Kidney (tissue), 14 donors: ENCODE data around the gene SIVA1. TPM values are rescaled to one million over a fixed set of nuclear protein-coding genes. Genes with fewer than 3 reads are reported as not detected.
A peak's percentile ranks its signal among the peaks of the same experiment; 100 is the strongest.

Experiments
- DNase-seq, 5 donors: peaks; one replicate each; pipeline ENCODE4 v3.0.0-alpha.2; 2013 to 2020
- FAIRE-seq: peaks from 2 replicates; lab custom pipeline; 2012; peaks lifted over from hg19 to GRCh38; lab: Jason Lieb, UNC
- H3K27ac ChIP-seq, 2 donors: one replicate each; pipeline ENCODE4 v1.7.0; 2013; ENCODE audit warnings: low read depth in 2 of 2, low read length in 2 of 2, inconsistent platforms in 1 of 2
- H3K27me3 ChIP-seq: one replicate; pipeline ENCODE4 v1.7.1; 2013; ENCODE audit warnings: low read length, inconsistent platforms; ENCODE audit not compliant: control insufficient read depth, insufficient read depth
- H3K36me3 ChIP-seq, 3 donors: one replicate each; pipeline versions ENCODE4 v1.7.0 to v1.7.1; 2013; ENCODE audit warnings: low read length in 3 of 3, control low read depth in 1 of 3, inconsistent platforms in 1 of 3; ENCODE audit not compliant: insufficient read depth in 3 of 3, control insufficient read depth in 2 of 3
- H3K4me1 ChIP-seq, 3 donors: one replicate each; pipeline versions ENCODE4 v1.7.0 to v1.7.1; 2013; ENCODE audit warnings: low read length in 3 of 3, inconsistent platforms in 1 of 3, low read depth in 1 of 3; ENCODE audit not compliant: control insufficient read depth in 2 of 3, insufficient read depth in 2 of 3
- H3K4me3 ChIP-seq, 3 donors: one replicate each; pipeline versions ENCODE4 v1.7.0 to v1.8.1; 2013; ENCODE audit warnings: low read length in 3 of 3, control low read depth in 1 of 3, inconsistent platforms in 1 of 3
- H3K9ac ChIP-seq, 3 donors: one replicate each; pipeline versions ENCODE4 v1.7.0 to v1.7.1; 2013; ENCODE audit warnings: low read length in 3 of 3, control low read depth in 1 of 3, inconsistent platforms in 1 of 3
- H3K9me3 ChIP-seq, 3 donors: one replicate each; pipeline versions ENCODE4 v1.7.0 to v1.7.1; 2013; ENCODE audit warnings: low read length in 3 of 3, control low read depth in 1 of 3, inconsistent platforms in 1 of 3; ENCODE audit not compliant: control insufficient read depth in 2 of 3, insufficient read depth in 1 of 3
- intact Hi-C: fragments of 100-400 bp; cut with DNase I; formaldehyde crosslinking; loops from one replicate; pipeline ENCODE4 v1.11.1; 2022
- polyA plus RNA-seq: library from polyadenylated mRNA; stranded (reverse); fragments of 350-450 nt; fragmentation: Illumina TruSeq; extraction: RNeasy Lipid Tissue Mini Kit (QIAGEN cat#74804); gene quantifications from one replicate; pipeline ENCODE4 v1.2.3, GENCODE V29; 2014; ENCODE audit warnings: low read depth, low replicate concordance; ENCODE audit not compliant: insufficient read depth
- total RNA-seq: library from RNA; stranded (reverse); fragmentation: NEBNext Ultra II Directional; extraction: Animal tissue kit (Norgen Biotek cat#: 25700); gene quantifications from one replicate; pipeline ENCODE4 v1.2.1, GENCODE V29; 2021
- TF ChIP-seq, protein P1 (sequence below): IDR thresholded peaks from 3 replicates; pipeline ENCODE4 v1.5.1; 2012; ENCODE audit warnings: mild to moderate bottlenecking, moderate library complexity, borderline replicate concordance; ENCODE audit not compliant: insufficient read depth; ENCODE audit errors: extremely low read depth
- donor health status: control.
- donor health status: control.
- donor health status: control.
- donor health status: control.
- donor health status: control.
- donor health status: DM: yes; HTN: yes; CAD: no.
- donor health status: Normal renal cell carcinoma (clear cell type).

The SIVA1 gene
- total and polyA plus RNA-seq, 2 donors from 2014 or later = 65.7 to 124 TPM

DNA sequence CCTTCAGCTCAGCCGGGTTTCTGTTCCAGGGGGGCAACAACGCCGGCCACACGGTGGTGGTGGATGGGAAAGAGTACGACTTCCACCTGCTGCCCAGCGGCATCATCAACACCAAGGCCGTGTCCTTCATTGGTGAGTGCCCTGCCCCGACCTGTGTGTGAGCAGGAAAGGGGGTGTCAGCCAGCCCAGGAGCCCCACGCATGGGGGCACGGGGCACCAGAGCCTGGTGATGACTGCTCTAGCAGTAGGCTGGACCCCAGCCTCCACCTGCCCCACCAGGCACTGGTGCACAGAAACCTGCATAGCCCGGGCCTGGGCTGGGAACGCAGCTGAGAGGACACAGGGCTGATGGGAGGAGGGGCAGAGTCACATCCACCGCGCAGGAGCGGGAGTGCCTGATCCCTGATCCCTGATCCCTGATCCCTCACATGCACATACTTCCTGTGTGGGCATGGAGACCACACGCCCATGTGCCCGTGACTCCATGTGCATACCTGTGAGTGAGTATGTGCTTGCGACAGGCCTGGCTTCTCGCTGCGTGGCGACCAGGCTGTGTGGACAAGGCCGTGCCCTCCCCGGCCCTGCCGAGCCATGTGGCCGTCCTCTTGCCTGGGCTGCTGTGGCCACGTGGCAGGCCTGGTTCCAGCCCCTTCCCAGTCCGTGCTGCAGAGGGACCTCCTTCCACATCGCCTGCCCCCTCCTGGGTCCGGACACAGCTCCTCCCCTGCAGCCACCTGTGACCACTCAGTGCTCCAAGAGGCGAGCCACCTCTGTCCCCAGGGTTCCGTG lies 17.8 kb upstream of the SIVA1 start:
- peak in 3 of 5 donors; percentile 31 to 52 (median 32) for DNase-seq
- no peak overlapping the region for H3K9ac ChIP-seq
- H3K4me3 ChIP-seq = no peak overlapping the region
- no peaks in the 10 kb centered on the region for H3K9me3 ChIP-seq
- TF ChIP-seq, protein P1, sequence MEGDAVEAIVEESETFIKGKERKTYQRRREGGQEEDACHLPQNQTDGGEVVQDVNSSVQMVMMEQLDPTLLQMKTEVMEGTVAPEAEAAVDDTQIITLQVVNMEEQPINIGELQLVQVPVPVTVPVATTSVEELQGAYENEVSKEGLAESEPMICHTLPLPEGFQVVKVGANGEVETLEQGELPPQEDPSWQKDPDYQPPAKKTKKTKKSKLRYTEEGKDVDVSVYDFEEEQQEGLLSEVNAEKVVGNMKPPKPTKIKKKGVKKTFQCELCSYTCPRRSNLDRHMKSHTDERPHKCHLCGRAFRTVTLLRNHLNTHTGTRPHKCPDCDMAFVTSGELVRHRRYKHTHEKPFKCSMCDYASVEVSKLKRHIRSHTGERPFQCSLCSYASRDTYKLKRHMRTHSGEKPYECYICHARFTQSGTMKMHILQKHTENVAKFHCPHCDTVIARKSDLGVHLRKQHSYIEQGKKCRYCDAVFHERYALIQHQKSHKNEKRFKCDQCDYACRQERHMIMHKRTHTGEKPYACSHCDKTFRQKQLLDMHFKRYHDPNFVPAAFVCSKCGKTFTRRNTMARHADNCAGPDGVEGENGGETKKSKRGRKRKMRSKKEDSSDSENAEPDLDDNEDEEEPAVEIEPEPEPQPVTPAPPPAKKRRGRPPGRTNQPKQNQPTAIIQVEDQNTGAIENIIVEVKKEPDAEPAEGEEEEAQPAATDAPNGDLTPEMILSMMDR = no peak
- no peak for FAIRE-seq
- H3K27ac ChIP-seq = peak overlapping the region; percentile 85 to 87
- H3K36me3 ChIP-seq = peaks cover 0 to 3% (median 3%) of the 10 kb centered on the region in 3 donors
- intact Hi-C loops = no loop called here
- no peaks in the 10 kb centered on the region for H3K27me3 ChIP-seq
- H3K4me1 ChIP-seq = peaks cover 0 to 36% (median 13%) of the 10 kb centered on the region in 3 donors

DNA sequence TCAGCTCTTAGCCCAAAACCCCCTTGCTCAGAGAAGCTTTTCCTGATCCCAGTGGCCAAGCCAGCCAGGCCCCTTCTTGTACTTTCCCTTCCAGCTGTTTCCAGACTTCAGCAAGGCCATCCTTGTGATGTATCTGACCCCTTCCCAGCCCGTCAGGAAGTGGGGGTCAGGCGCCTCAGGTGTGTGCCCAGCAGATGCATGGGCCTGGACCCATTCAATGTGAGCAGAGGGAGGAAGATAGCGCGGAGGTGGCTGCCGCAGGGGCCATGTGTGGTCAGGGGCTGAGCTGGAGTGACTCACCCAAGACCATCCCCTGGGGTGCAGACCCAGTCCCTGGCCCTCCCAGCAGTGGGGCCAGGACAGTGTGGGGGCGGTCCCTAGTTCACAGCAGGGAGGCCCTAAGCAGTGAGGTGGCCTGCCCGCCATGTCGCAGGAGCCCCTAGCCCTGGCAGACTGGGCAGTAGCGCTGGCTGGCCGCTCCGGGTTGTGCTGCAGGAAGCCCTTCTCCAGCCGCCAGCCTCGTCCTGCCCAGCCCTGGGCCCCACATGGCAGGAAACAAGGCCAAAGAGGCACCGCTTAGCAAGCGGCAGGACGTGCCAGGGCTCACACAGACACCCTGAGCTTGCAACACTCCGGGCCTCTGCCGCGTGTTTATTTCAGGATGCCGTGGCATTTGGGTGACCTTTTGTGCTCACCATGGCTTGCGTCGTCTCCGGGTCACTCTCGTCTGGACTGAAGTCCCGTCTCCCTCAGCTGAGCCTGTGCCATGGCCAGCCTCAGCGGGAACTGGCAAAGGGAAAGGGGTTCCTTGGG lies 16.9 kb upstream of the SIVA1 start:
- no peak overlapping the region for H3K4me3 ChIP-seq
- intact Hi-C loops = no loop called here
- TF ChIP-seq, protein P1 = no peak
- H3K27ac ChIP-seq = peak overlapping the region; percentile 85 to 87
- FAIRE-seq (no peak), DNase-seq (peak; percentile 42 to 97 (median 71))
- no peaks in the 10 kb centered on the region for H3K27me3 ChIP-seq
- peaks cover 0 to 6% (median 4%) of the 10 kb centered on the region in 3 donors for H3K36me3 ChIP-seq
- H3K4me1 ChIP-seq = peaks cover 0 to 36% (median 13%) of the 10 kb centered on the region in 3 donors
- no peak overlapping the region for H3K9ac ChIP-seq
- no peaks in the 10 kb centered on the region for H3K9me3 ChIP-seq

DNA sequence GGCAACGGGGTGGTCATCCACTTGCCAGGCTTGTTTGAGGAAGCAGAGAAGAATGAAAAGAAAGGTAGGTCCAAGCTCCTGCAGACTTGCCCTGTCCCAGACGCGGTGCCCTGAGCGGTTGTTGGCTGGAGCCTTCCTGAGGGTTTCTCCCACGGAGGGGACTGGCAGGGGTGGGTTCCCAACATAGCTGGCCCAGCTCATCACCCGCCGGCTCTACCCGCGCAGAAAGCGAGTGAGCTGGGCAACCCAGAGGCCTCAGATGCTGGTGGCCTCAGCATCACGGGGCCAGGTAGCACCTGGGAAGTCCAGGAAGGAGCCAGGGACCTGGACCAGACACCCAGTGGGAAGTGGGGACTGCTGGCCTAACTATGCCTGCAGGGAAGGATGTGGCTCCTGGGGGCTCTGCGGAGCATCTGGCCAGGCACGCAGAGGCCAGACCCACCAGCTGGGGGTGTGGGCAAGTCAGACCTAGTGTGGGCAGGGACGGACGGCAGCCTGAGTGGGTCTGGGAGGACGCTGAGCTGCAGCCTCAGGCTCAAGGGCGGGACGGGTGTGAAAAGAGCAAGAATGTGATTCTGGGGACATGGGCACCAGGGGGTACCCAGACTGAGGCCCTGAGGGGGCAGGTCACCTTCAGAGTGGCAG lies 14.4 kb upstream of the SIVA1 start:
- no peak overlapping the region for H3K4me3 ChIP-seq
- TF ChIP-seq, protein P1 = no peak
- H3K9ac ChIP-seq = no peak overlapping the region
- H3K27me3 ChIP-seq = no peaks in the 10 kb centered on the region
- no peak overlapping the region for H3K27ac ChIP-seq
- peaks cover 0 to 22% (median 5%) of the 10 kb centered on the region in 3 donors for H3K4me1 ChIP-seq
- no peaks in the 10 kb centered on the region for H3K9me3 ChIP-seq
- DNase-seq (no peak), FAIRE-seq (no peak)
- intact Hi-C loops = no loop called here
- peaks cover 4 to 9% (median 5%) of the 10 kb centered on the region in 3 donors for H3K36me3 ChIP-seq
